Ovary (tissue), 10 donors: ENCODE results near the gene GFI1B. TPM values are rescaled to one million over a fixed set of nuclear protein-coding genes. Genes with fewer than 3 reads are reported as not detected.

Experiments used
- DNase-seq, 5 donors: peaks; one replicate each; pipeline ENCODE4 v3.0.0-alpha.2; 2019 to 2020
- H3K27ac ChIP-seq, 2 donors: fragments of 200-600 bp; one replicate each; pipeline versions ENCODE4 v1.5.1 to v1.8.0; 2019 to 2022
- H3K27me3 ChIP-seq: fragments of 200-600 bp; one replicate; pipeline ENCODE4 v1.8.0; 2022
- H3K36me3 ChIP-seq: fragments of 200-600 bp; sonication (generic); one replicate; pipeline ENCODE4 v1.5.1; 2019
- H3K4me1 ChIP-seq: one replicate; pipeline ENCODE4 v1.8.1; 2013; ENCODE audit warnings: mild to moderate bottlenecking, moderate library complexity; ENCODE audit not compliant: insufficient read depth
- H3K4me3 ChIP-seq: fragments of 200-600 bp; sonication (generic); one replicate; pipeline ENCODE4 v1.5.1; 2017
- H3K9me3 ChIP-seq, 2 donors: fragments of 200-600 bp in 1 of 2; sonication (generic) in 1 of 2; one replicate each; pipeline versions ENCODE4 v1.5.1 to v1.8.1; 2013 to 2019; ENCODE audit warnings: mild to moderate bottlenecking in 1 of 2, moderate library complexity in 1 of 2
- EP300 ChIP-seq: sonication (generic); formaldehyde crosslinking; IDR thresholded peaks from one replicate; pipeline ENCODE4 v1.6.1; 2017; ENCODE audit warnings: antibody characterized with exemption
- POLR2A ChIP-seq: fragments of 450-650 bp; IDR thresholded peaks from one replicate; pipeline ENCODE4 v1.6.1; 2017; ENCODE audit warnings: antibody characterized with exemption, mild to moderate bottlenecking, moderate library complexity
- WGBS, 3 donors: extraction: QIAGEN DNeasy Blood & Tissue Kit in 1 of 3; methylation state at CpG; one replicate each; pipeline versions ENCODE4 v1.1.5 to v1.1.7; 2013 to 2017; 5-methylcytosine and 5-hydroxymethylcytosine counted together
- intact Hi-C, 4 donors: fragments of 100-400 bp; cut with DNase I; formaldehyde crosslinking; loops; one replicate each; pipeline versions ENCODE4 v1.11.0 to v1.15.1; 2022 to 2023
- long read RNA-seq, 3 donors: library from polyadenylated mRNA in 2 of 3; unstranded in 2 of 3; transcript quantifications; one replicate each; pipeline ENCODE4 v2.0.0 and lab custom pipeline, GENCODE V29; 2021 to 2026
- polyA plus RNA-seq, 2 donors: library from polyadenylated mRNA; stranded (reverse); fragments of 200-250 nt in 1 of 2; fragments of 350-450 nt in 1 of 2; fragmentation: Illumina TruSeq in 1 of 2; extraction: RNeasy Lipid Tissue Mini Kit (QIAGEN cat#74804) in 1 of 2; gene quantifications; one replicate each; pipeline ENCODE4 v1.2.3, GENCODE V29; 2013 to 2014
- total RNA-seq, 7 donors: library from RNA; depleted of rRNA in 2 of 7; stranded (reverse); fragments of >200 nt in 2 of 7; fragmentation: NEBNext Ultra II Directional in 3 of 7; extraction: Animal tissue kit (Norgen Biotek cat#: 25700) in 3 of 7; gene quantifications; one replicate each; pipeline versions ENCODE4 v1.1.0 to v1.2.4, GENCODE V29; 2016 to 2023
- TF ChIP-seq, protein P1 (sequence below), 3 donors: fragments of 450-650 bp in 2 of 3; fragments of 200-600 bp in 1 of 3; IDR thresholded peaks; one replicate each; pipeline versions ENCODE4 v1.5.1 to v1.8.0; 2016 to 2022; ENCODE audit warnings: antibody characterized with exemption in 3 of 3, mild to moderate bottlenecking in 1 of 3
- donor health status: DM: no; HTN: no; CAD: no; lungs with moderate emphysema.
- donor health status: DM: no; HTN: no; CAD: no.
- donor health status: Bipolar disorder and iron deficiency.
- donor health status: DM: yes; HTN: yes; CAD: no.
- donor health status: DM: no; HTN: no; CAD: no.
- donor health status: DM: yes; HTN: yes; CAD: no.

Gene GFI1B
- total RNA-seq (not detected), polyA plus RNA-seq (under 1 TPM in 1 of 2 donors, not detected in 1; 0.05 TPM)
- long read RNA-seq, donor 1 = 0 reads
- long read RNA-seq, donor 2 = 0 reads
- long read RNA-seq, donor 3 = 0 reads

DNA sequence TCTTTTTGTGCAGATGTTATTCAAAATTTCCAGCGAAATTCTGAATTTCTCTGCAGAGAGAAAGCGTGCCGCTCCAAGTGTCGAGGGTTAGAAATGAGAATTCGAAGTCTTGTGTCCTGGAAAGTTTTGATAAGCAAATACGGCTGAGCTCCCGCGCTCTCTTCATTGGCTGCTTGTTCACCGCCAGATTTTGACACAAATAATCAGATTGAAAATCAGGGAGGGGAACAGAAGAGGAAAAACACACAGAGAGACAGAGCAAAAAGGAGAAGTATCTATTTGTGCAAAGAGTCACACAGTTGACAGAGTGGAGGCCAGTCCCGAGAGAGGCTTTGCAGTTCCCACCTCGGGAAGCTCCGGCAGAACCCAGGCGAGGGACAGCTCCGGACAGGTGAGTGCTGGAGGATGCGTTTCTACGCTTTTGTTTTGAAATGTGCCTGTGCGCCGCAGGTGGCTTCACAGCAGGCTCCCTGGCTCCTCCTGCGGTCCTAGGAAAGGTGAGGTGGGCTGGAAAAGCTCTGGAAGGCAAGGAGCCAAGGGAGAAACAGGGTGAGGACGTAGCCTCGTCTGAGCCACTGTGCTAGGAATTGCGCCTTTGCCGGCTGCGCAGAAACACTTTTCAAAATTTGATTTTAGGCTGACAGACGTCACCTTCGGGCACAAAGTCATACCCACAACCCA is at the start of gene GFI1B:
TSS of gene GFI1B (plus strand) at position 244 of the 681 bp plus-strand sequence. CDS start 7,985 bp downstream, outside the sequence.
- no peak within 1 kb of the TSS for H3K4me3 ChIP-seq
- no peak within 1 kb of the TSS for H3K27ac ChIP-seq
- H3K4me1 ChIP-seq = no peaks in the 10 kb centered on the region
- 25 to 27% (median 25%) methylated on average over 26 of the region's 26 CpGs for WGBS, 3 donors
- H3K9me3 ChIP-seq = no peaks in the 10 kb centered on the region
- TF ChIP-seq EP300 = no peak
- TF ChIP-seq, protein P1, sequence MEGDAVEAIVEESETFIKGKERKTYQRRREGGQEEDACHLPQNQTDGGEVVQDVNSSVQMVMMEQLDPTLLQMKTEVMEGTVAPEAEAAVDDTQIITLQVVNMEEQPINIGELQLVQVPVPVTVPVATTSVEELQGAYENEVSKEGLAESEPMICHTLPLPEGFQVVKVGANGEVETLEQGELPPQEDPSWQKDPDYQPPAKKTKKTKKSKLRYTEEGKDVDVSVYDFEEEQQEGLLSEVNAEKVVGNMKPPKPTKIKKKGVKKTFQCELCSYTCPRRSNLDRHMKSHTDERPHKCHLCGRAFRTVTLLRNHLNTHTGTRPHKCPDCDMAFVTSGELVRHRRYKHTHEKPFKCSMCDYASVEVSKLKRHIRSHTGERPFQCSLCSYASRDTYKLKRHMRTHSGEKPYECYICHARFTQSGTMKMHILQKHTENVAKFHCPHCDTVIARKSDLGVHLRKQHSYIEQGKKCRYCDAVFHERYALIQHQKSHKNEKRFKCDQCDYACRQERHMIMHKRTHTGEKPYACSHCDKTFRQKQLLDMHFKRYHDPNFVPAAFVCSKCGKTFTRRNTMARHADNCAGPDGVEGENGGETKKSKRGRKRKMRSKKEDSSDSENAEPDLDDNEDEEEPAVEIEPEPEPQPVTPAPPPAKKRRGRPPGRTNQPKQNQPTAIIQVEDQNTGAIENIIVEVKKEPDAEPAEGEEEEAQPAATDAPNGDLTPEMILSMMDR (IDR thresholded peaks at IDR 0.05) = no peak
- TF ChIP-seq POLR2A = no peak
- no peaks in the 10 kb centered on the region for H3K36me3 ChIP-seq
- intact Hi-C loops = loop anchor here in 2 of 4 donors (10.0 kb wide), 2 partner anchors 184 to 474 kb away; no protein-coding TSS in a partner anchor
- no peak for DNase-seq
- H3K27me3 ChIP-seq = no peaks in the 10 kb centered on the region

DNA sequence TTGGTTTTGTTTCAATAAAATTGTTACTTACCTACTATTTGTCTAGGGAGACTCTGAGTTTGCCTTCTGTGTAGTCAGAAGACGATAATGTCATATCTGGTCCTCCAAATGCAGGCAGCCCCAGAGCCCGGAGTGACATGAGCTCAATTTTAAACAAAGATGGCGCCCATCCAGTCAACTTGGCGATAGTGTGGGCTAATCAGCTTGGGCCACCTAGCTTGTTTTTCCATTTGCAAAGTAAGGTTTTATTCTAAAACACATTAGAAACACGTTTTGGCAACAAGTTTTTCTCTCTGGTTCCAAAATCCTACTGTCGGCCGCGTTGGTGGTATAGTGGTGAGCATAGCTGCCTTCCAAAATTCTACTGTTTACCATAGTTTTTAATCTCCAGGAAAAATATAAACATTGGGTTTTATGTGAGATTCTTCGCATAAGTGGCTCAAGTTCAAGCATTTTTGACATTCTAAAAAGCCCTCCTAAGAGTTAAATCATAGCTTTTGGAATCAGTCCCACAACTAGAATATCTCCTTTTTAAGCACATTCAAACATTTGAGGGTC is 47.2 kb upstream of the GFI1B start:
- no peaks in the 10 kb centered on the region for H3K4me1 ChIP-seq
- DNase-seq = no peak
- no peak overlapping the region for H3K4me3 ChIP-seq
- no peaks in the 10 kb centered on the region for H3K27me3 ChIP-seq
- H3K9me3 ChIP-seq = no peaks in the 10 kb centered on the region
- H3K36me3 ChIP-seq = no peaks in the 10 kb centered on the region
- WGBS, 3 donors = 18 to 43% (median 24%) methylated on average over 9 of the region's 9 CpGs
- intact Hi-C loops = no loop called here
- H3K27ac ChIP-seq = no peak overlapping the region
- TF ChIP-seq POLR2A (no peak), EP300 (no peak)
- TF ChIP-seq, protein P1 (IDR thresholded peaks at IDR 0.05) = no peak

DNA sequence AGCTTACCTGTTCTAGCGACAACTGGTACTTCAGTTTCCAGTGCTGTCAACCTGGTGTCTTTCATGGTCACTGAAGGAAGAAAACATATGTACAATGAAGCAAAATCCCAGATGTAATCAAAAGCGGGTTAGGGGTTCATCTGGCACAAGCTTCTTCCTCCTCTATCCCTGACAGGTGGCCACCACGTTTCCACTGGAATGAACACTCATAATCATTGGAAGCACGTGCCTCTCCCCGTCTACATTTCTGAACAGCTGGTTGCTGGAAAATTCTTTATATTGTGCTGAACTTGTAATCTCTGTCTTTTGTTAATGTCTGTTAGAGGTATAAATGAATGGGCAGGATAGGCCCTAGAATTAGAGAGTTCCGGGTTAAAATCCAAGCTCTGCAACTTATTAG is 43.5 kb upstream of the GFI1B start:
- DNase-seq = no peak
- no peak overlapping the region for H3K27ac ChIP-seq
- TF ChIP-seq, protein P1 (IDR thresholded peaks at IDR 0.05) = no peak
- TF ChIP-seq POLR2A = no peak
- TF ChIP-seq EP300 = no peak
- intact Hi-C loops = no loop called here
- peaks cover 2% of the 10 kb centered on the region for H3K4me1 ChIP-seq
- no peak overlapping the region for H3K4me3 ChIP-seq
- 61 to 77% (median 64%) methylated on average over 6 of the region's 6 CpGs for WGBS, 3 donors
- H3K9me3 ChIP-seq = no peaks in the 10 kb centered on the region
- H3K27me3 ChIP-seq = no peaks in the 10 kb centered on the region
- H3K36me3 ChIP-seq = no peaks in the 10 kb centered on the region

DNA sequence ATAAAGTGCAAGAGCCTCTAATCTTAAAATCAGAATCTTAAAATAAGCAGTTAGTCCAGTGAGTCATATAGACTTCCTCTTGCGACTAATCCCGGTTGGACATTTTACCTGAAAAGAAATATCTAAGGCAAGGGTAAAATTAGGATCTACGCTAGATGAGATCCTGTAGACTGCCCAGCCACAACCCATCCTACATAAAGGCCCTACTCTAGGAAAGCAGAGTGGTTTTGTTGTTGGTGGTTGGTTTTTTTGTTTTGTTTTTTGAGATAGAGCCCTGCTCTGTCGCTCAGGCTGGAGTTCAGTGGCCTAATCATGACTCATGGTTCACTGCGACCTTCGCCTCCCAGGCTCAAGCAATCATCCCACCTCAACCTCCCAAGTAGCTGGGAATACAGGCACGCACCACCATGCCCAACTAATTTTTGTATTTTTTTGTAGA is 41.0 kb upstream of the GFI1B start:
- WGBS, 3 donors = 88 to 91% (median 89%) methylated on average over 7 of the region's 7 CpGs
- Histone ChIP-seq H3K4me1 (peaks cover 2% of the 10 kb centered on the region), H3K27ac (no peak overlapping the region), H3K9me3 (no peaks in the 10 kb centered on the region), H3K4me3 (no peak overlapping the region), H3K36me3 (no peaks in the 10 kb centered on the region), H3K27me3 (no peaks in the 10 kb centered on the region)
- no peak for DNase-seq
- intact Hi-C loops = no loop called here
- no peak for TF ChIP-seq EP300
- TF ChIP-seq, protein P1 (IDR thresholded peaks at IDR 0.05) = no peak
- no peak for TF ChIP-seq POLR2A
